Stimulated activated CD8-positive, alpha-beta memory T cell treated with anti-CD3 and anti-CD28 coated beads, Interleukin-7, amount 100 ng/mL, for 1 hour (primary cell): ENCODE results near the gene ARHGAP24.

ENCODE experiments used
- DNase-seq, 2 donors: peaks; one replicate each; pipeline ENCODE4 v3.0.0-alpha.2; 2020; ENCODE audit warnings: low read depth in 2 of 2

The ARHGAP24 gene

DNA sequence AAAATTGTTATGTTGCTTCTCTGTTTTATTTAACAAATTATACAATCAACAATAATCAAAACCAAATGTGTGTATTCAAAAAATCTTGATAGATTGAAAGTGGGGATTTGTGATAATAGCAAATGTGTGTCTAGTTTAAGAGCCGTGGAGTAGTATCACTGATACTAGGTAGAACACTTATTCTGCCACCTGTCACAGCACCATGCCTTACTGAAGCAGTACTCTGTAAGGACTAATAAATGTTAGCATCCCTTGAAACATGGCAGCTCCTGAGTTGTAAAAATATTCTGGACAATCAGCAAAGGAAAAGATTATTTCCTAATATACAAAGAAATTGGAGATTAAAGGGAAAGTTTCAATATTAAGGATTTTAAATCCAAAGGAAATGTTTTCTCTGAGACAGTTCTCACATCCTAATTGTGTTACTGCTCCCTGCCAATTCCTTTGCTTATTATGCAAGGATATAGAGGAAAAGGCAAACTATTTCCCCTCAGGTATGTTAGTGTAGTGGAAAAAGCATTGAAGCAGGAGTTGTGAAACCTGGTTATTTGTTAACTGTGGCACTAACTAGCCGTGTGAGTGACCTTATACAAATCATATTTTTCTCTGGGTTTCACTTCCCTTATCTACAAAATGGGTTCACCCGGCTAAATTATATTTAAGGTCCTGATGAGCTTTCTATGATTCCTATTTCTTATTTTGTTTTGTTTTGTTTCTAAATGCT lies 303.1 kb downstream of the ARHGAP24 start:
- no peak for DNase-seq

- no peak for DNase-seq
Measured at GRCh38 chr4:85778632-85779131, 303.7 kb downstream of the ARHGAP24 start.

GRCh38 chr4:85779165-85779564 lies 304.2 kb downstream of the ARHGAP24 start:
- DNase-seq, result no peak

- no peak for DNase-seq
Measured at GRCh38 chr4:85780664-85781063, 305.7 kb downstream of the ARHGAP24 start.

DNA sequence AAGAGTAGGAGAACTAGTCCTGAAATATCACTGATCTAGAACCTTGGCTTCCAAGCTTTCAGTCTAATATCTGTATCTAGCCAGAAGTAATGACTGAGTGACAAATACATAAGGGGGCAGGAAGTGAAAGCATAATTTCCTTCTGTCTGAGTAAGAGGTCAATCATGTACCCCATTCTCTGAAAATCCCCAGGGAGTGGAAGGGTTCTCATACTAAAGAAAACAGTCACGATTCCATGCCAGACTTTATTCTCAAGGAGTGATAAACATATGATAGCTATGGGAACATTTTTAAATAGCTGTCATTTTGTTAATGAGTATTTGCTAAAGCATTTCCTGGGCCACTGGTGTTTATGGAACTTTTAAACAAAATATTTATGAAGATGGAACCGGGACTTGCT lies 308.5 kb downstream of the ARHGAP24 start:
- DNase-seq, result no peak

DNA sequence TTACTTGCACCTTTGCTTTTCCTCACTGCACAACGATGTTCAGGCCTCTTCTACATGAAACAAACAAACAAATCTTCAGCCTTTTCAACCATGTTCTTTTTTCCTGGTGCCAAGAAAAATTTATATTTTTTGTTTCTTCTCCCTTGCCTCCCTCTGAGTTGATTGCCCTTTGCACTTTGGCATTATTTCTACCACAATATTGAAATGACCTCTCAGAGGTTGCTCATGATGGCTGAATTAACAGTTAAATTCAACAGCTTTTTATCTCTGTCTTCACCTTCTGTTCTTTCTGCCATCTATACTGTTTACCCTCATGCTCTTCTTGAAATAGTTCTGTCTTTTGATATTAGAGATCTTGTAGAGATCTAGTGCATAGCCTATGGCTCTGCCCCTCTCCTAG lies 308.9 kb downstream of the ARHGAP24 start:
- DNase-seq, result no peak

GRCh38 chr4:85784348-85784747 lies 309.4 kb downstream of the ARHGAP24 start:
- DNase-seq, result no peak

- no peak for DNase-seq
Measured at GRCh38 chr4:85784947-85785346, 310.0 kb downstream of the ARHGAP24 start.

- no peak for DNase-seq
Measured at GRCh38 chr4:85787133-85787532, 312.2 kb downstream of the ARHGAP24 start.

DNA sequence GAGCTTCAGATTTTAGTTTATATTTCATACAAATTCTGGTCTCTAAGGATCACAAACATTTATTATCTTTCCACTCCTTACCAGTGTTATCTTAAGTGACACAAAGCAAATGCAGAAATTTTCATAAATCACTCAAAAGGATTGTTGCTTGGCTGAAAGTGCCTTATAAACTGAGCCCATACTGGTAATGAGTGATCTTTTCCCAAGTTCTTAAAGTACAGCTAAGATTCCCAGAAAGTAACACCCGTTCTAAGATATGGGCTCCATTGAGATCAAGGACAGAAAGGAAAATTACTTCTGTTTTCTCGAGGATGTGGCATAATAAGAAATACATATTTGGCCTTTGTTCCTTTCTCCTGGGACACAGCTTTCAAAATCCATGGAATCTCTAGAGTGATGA lies 313.7 kb downstream of the ARHGAP24 start:
- no peak for DNase-seq

DNA sequence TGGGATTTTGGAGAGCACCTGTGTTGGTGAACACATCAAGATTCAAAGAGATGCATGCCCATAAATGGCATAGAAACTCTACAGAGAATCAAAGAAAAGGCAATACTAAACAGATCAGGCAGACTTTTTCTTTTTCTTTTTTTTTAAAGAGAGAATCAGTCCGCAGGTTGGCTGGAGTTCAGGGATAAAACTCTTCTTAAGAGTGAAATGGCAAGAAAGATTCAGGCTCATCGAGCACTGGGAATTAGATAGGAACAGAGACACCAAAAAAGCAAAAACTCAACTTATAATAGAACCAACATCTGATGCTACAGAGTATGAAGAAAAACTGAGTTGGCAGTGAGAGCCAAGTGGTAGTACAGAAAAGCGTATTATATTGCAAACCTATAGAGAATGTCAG lies 314.3 kb downstream of the ARHGAP24 start:
- no peak for DNase-seq

- no peak for DNase-seq
Measured at GRCh38 chr4:85790582-85790981, 315.6 kb downstream of the ARHGAP24 start.

DNA sequence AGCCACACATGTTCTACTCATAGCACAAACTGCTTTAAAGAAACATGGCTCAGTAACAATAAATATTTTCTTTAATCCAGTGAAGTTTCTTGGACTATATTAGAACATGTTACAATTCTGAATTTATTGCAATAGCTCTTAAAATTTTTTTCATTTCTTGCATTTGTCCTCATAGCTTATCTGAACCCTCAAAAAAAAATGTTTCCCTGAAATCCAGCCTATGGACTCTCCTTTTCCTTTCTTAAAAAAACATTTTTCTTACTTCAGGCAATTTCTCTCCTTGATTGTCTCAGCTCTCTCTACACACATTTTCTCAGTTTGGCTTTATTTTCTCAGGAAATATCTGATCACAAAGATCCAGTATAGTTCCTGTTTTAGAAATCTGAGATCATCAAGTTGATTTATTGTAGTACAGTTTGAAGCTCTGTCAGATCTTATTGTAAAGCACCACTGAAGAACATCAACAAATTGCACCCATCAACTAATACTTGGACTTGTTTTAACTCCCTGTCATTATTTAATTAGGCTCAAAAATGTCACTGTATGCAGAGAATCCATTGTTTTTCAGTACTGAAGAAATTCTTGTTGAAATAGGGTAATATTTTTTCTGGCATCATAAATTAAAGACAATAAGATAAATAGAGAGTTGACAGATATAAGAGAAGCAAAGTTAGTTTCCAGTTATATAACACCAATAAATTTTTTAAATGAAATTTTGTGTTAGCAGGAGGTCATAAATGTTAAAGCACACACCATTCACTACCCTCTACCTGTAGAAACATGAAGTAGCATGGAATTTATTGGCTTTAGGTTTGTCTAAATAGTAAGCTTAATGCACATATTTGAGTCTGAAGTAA lies 317.7 kb downstream of the ARHGAP24 start:
- no peak for DNase-seq

- DNase-seq, result no peak
Measured at GRCh38 chr4:85793233-85793585, 318.3 kb downstream of the ARHGAP24 start.

GRCh38 chr4:85798012-85798770 lies 323.2 kb downstream of the ARHGAP24 start:
- no peak for DNase-seq

DNA sequence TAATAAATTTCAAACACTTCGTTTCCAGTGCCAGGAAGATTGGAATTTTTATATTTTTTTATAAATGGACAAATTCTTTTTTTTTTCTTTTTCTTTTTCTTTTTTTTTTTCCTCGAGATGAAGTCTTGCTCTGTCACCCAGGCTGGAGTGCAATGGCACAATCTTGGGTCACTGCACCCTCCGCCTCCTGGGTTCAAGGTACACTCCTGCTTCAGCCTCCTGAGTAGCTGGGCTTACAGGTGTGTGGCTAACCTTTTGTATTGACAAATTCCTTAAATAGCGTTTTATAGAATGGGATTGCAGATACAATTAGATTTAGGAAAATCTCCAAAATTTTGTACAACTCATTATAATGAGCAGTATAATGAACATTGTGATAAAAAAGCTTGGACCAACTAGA lies 328.9 kb downstream of the ARHGAP24 start:
- no peak for DNase-seq

GRCh38 chr4:85805891-85806290 lies 330.9 kb downstream of the ARHGAP24 start:
- DNase-seq, result no peak

DNA sequence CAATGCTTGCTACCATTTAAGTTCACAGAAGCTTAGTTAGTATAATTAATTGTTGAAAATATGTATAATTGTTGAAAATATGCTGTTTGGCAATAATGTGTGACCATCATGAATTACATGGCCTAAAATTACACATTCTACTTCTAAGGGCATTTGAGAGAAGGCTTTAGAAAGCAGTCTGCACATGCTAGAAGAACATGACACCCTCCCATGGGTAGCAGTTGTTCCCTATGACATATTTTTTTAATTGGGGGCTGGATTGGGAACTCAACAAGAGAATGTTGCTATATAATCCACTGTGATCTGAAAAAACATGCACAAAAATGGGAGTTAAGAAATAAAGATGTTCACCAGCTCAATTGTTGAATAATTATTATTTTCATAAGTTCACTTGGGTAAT lies 331.4 kb downstream of the ARHGAP24 start:
- DNase-seq, result no peak

DNA sequence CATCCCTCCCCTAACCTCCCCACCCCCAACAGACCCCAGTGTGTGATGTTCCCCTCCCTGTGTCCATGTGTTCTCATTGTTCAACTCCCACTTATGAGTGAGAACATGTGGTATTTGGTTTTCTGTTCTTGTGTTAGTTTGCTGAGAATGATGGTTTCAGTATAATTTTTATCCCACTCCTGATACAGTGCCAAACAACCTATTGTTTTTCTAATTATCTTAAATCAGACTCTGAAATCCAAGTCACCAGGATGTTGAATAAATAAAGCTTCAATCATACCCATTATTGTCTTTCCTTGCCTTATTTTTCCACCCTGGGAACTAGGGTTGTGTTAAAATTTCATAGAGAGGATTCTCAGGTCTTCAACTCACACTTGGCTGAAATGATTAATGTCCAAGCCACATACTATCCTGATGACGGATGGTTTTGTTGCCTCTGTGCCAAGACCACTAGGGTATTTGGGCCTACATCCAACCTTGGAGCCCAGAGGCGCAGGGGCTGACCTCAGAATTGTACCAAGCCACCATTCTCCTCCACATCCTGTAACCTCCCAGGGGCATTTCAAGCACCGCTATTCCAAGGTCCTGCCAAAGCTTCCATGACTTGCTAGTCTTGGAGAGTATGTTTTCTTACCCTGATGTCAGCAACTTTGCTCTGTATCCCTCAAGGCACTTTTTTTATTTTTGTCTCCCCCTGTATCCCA lies 332.4 kb downstream of the ARHGAP24 start:
- DNase-seq, result no peak

- no peak for DNase-seq
Measured at GRCh38 chr4:85808104-85808503, 333.2 kb downstream of the ARHGAP24 start.

DNA sequence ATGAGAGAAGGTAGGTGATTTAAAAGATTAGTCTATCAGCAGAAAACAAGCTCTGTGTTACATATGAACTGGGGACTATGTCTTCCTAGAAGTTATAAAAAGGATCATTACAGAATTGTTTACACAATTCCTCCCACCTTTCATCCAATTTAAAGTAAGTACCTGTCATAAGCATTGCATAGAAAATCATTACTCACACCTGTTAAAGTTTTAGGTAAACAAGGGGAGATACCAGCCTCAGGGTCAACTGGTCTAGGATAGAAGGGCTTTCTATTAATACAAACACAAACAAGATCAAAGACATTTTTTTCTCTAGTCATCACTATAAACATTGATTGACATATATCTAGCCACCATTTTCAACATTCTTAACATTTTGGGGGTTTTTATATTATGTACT lies 333.9 kb downstream of the ARHGAP24 start:
- DNase-seq, result no peak

- DNase-seq, result no peak
Measured at GRCh38 chr4:85812776-85813175, 337.8 kb downstream of the ARHGAP24 start.
